HL-60 (cell line): Measurements from ENCODE around the gene COQ8B.

Experiments used
- DNase-seq, 2 experiments: peaks; one replicate each; pipeline ENCODE4 v3.0.0-alpha.2; 2010 to 2020; ENCODE audit warnings: low read depth in 1 of 2, low spot score in 1 of 2
- H3K27ac ChIP-seq: fragments of 250-450 bp; sonication (Bioruptor Pico); replicated peaks from 2 replicates; pipeline ENCODE4 v1.5.1; 2020; ENCODE audit warnings: mild to moderate bottlenecking, moderate library complexity
- H3K27me3 ChIP-seq: fragments of 250-450 bp; sonication (Bioruptor Pico); 2 replicates; pipeline ENCODE4 v1.5.1; 2021; ENCODE audit warnings: mild to moderate bottlenecking, moderate library complexity; ENCODE audit not compliant: insufficient read depth, poor library complexity, severe bottlenecking
- H3K4me3 ChIP-seq: replicated peaks from 2 replicates; pipeline ENCODE4 v1.5.1; 2011; ENCODE audit warnings: mild to moderate bottlenecking, control low read depth, low read length; ENCODE audit not compliant: insufficient read depth
- GABPA ChIP-seq: IDR thresholded peaks from 2 replicates; pipeline ENCODE4 v1.6.1; 2012; ENCODE audit warnings: low read depth
- POLR2AphosphoS5 ChIP-seq: IDR thresholded peaks from 2 replicates; pipeline ENCODE4 v1.6.1; 2012; ENCODE audit warnings: low read depth
- SPI1 ChIP-seq: IDR thresholded peaks from 2 replicates; pipeline ENCODE4 v1.6.1; 2012; ENCODE audit warnings: low read depth, mild to moderate bottlenecking, borderline replicate concordance
- TF ChIP-seq, protein P1 (sequence below): IDR thresholded peaks from 2 replicates; pipeline ENCODE4 v1.6.1; 2012; ENCODE audit warnings: low read depth; ENCODE audit not compliant: insufficient replicate concordance
- TF ChIP-seq, protein P2 (sequence below): IDR thresholded peaks from one replicate; pipeline ENCODE4 v1.5.1; 2011; ENCODE audit warnings: low read length, control low read depth, inconsistent platforms; ENCODE audit not compliant: insufficient read depth

COQ8B gene

DNA sequence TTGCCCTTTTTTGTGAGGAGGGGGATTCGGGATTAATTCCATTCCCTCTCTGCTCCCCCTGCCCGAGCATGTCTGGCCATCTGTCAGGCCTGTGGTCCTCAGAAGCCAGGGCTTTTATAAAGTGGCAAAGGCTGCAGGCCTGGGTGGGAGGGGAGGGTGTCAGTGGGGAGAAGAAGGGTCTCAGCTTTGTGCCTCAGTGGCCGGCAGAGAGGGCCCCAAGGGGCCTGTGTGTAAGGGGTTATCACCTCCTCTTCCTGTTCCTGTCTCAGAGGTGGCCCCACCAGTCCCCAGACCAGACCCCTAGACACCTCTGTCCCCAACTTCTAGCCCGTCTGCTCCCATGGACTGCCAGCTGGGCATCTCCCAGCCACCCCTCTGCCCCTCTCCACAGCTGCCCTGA, 22.8 kb downstream of the COQ8B start:
- TF ChIP-seq SPI1 (no peak), GABPA (no peak), POLR2AphosphoS5 (no peak)
- TF ChIP-seq, protein P1, sequence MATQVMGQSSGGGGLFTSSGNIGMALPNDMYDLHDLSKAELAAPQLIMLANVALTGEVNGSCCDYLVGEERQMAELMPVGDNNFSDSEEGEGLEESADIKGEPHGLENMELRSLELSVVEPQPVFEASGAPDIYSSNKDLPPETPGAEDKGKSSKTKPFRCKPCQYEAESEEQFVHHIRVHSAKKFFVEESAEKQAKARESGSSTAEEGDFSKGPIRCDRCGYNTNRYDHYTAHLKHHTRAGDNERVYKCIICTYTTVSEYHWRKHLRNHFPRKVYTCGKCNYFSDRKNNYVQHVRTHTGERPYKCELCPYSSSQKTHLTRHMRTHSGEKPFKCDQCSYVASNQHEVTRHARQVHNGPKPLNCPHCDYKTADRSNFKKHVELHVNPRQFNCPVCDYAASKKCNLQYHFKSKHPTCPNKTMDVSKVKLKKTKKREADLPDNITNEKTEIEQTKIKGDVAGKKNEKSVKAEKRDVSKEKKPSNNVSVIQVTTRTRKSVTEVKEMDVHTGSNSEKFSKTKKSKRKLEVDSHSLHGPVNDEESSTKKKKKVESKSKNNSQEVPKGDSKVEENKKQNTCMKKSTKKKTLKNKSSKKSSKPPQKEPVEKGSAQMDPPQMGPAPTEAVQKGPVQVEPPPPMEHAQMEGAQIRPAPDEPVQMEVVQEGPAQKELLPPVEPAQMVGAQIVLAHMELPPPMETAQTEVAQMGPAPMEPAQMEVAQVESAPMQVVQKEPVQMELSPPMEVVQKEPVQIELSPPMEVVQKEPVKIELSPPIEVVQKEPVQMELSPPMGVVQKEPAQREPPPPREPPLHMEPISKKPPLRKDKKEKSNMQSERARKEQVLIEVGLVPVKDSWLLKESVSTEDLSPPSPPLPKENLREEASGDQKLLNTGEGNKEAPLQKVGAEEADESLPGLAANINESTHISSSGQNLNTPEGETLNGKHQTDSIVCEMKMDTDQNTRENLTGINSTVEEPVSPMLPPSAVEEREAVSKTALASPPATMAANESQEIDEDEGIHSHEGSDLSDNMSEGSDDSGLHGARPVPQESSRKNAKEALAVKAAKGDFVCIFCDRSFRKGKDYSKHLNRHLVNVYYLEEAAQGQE: no peak
- TF ChIP-seq, protein P2, sequence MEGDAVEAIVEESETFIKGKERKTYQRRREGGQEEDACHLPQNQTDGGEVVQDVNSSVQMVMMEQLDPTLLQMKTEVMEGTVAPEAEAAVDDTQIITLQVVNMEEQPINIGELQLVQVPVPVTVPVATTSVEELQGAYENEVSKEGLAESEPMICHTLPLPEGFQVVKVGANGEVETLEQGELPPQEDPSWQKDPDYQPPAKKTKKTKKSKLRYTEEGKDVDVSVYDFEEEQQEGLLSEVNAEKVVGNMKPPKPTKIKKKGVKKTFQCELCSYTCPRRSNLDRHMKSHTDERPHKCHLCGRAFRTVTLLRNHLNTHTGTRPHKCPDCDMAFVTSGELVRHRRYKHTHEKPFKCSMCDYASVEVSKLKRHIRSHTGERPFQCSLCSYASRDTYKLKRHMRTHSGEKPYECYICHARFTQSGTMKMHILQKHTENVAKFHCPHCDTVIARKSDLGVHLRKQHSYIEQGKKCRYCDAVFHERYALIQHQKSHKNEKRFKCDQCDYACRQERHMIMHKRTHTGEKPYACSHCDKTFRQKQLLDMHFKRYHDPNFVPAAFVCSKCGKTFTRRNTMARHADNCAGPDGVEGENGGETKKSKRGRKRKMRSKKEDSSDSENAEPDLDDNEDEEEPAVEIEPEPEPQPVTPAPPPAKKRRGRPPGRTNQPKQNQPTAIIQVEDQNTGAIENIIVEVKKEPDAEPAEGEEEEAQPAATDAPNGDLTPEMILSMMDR: no peak
- H3K27ac ChIP-seq: no peak overlapping the region
- no peak overlapping the region for H3K4me3 ChIP-seq
- H3K27me3 ChIP-seq: no peaks in the 10 kb centered on the region
- DNase-seq: no peak

DNA sequence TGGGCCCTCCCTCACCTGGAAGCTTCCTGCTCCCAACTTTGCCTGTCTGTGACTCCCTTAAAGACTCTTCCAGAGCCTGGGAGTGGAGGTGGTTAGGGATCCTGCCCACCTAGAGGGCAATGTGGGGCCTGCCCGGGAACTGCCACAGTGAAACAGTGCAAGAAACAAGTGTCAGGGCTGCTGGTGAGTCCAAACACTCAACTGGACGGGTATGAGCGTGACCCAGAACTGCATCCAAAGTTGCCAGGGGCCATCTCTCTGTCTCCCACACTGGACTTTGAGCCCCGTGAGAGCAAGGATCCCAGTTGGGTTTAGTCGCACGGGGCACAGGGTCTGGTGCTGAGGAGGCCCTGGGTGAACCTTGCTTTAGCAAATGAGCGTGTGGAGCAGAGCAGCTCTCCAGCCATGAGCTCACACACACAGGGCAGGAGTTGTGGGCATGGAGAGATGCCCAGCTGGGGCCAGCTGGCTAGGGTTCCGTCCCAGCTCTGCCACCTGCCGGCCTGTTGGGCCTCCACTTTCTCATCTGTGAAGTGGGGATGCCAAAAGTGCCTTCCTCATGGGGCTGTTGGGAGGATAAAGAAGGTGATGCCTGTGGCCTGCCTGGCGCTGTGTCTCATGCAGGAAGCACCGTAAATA, 23.4 kb downstream of the COQ8B start:
- TF ChIP-seq, protein P1: no peak
- no peak for TF ChIP-seq GABPA
- TF ChIP-seq SPI1: no peak
- no peak for TF ChIP-seq POLR2AphosphoS5
- TF ChIP-seq, protein P2: no peak
- H3K27me3 ChIP-seq: no peaks in the 10 kb centered on the region
- H3K4me3 ChIP-seq: no peak overlapping the region
- no peak for DNase-seq
- no peak overlapping the region for H3K27ac ChIP-seq

DNA sequence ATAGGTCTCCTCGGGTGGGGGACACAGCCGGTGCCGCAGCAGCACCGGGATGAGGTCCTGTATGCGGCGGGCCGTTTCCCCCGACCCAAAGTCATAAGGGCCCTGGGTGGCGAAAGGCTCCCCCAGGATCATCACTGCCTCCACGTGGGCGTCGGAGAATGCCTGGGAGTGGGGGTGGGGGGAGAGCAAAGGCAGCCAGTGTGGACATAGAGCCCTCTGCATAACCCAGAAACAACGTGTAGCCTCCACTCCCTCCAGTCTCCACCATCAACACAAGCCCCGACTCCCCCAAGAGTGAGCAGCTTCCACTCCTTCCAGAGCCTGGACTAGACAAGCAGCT, 24.5 kb downstream of the COQ8B start:
- Histone ChIP-seq H3K27ac (no peak overlapping the region), H3K4me3 (no peak overlapping the region), H3K27me3 (no peaks in the 10 kb centered on the region)
- DNase-seq: no peak
- TF ChIP-seq, protein P2: no peak
- no peak for TF ChIP-seq GABPA
- TF ChIP-seq, protein P1: no peak
- TF ChIP-seq POLR2AphosphoS5: no peak
- no peak for TF ChIP-seq SPI1
